SK-MEL-5 (cell line): ENCODE measurements around the gene NTM. TPM values are rescaled to one million over a fixed set of nuclear protein-coding genes. Genes with fewer than 3 reads are reported as not detected.

Source experiments
- DNase-seq: peaks from one replicate; pipeline ENCODE4 v3.0.0-alpha.2; 2016; ENCODE audit warnings: low read depth, low spot score
- in situ Hi-C: cut with HindIII; loops from 2 replicates; pipeline ENCODE4 v1.10.0; 2016; ENCODE audit warnings: low sequenced_read_pairs, high pct_unique_total_duplicates, low pct_unique_long_range_greater_than_20kb
- total RNA-seq: library from RNA; depleted of rRNA; stranded (reverse); fragments of >200 nt; shearing (Covaris generic); gene quantifications from 2 replicates; pipeline ENCODE4 v1.2.3, GENCODE V29; 2014

Gene NTM
- total RNA-seq, 1 experiment from 2014 or later = 0.95 TPM

GRCh38 chr11:131689049-131689925, 318.9 kb downstream of the NTM start:
- in situ Hi-C loops = no loop called here
- DNase-seq = no peak

DNA sequence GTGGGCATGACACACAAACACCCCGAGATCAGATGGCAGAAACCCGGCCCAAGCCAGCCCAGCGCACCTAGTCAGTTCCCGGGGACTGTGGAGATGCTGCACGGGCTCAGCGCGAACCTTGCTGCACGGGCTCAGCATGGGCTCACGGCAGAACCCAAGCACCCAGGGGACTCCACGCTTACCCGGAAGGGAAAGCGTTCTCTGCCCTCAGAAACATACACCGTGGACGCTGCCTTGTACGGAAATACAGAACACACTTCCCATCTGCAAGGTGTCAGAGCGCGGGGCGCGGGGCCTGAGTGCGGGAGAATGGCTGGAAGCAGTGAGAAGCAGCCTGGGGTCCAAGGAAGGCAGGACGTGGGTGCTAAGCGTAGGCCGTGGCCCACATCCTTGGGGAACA, 319.9 kb downstream of the NTM start:
- in situ Hi-C loops = no loop called here
- DNase-seq = no peak

DNA sequence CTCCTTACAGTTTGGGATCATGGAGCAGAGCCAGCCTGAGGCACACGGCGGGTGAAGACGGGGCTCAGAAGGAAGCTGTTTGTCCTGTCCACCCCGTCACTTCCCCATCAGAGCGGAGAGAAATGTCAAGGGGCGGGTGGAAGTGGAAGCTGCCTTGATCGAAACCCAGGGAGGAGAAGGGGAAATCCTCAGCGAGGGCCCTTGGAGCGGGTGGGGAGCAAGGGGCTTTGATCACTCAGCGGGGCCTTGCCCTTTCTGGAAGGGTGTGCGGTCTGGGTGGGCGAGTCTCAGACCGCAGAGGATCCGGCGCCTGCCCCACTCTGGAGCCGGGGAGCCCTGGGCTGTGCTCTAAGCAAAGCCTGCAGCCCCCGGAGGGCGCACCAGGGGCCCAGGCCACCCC, 320.4 kb downstream of the NTM start:
- in situ Hi-C loops = no loop called here
- DNase-seq = no peak

- in situ Hi-C loops = no loop called here
- DNase-seq = peak; percentile 38
Observed at GRCh38 chr11:131691181-131692041, 321.0 kb downstream of the NTM start.

GRCh38 chr11:131692151-131692550, 321.7 kb downstream of the NTM start:
- no peak for DNase-seq
- in situ Hi-C loops = no loop called here

- DNase-seq = no peak
- in situ Hi-C loops = no loop called here
Observed at GRCh38 chr11:131692961-131693360, 322.5 kb downstream of the NTM start.

GRCh38 chr11:131693756-131694155, 323.3 kb downstream of the NTM start:
- DNase-seq = no peak
- in situ Hi-C loops = no loop called here

DNA sequence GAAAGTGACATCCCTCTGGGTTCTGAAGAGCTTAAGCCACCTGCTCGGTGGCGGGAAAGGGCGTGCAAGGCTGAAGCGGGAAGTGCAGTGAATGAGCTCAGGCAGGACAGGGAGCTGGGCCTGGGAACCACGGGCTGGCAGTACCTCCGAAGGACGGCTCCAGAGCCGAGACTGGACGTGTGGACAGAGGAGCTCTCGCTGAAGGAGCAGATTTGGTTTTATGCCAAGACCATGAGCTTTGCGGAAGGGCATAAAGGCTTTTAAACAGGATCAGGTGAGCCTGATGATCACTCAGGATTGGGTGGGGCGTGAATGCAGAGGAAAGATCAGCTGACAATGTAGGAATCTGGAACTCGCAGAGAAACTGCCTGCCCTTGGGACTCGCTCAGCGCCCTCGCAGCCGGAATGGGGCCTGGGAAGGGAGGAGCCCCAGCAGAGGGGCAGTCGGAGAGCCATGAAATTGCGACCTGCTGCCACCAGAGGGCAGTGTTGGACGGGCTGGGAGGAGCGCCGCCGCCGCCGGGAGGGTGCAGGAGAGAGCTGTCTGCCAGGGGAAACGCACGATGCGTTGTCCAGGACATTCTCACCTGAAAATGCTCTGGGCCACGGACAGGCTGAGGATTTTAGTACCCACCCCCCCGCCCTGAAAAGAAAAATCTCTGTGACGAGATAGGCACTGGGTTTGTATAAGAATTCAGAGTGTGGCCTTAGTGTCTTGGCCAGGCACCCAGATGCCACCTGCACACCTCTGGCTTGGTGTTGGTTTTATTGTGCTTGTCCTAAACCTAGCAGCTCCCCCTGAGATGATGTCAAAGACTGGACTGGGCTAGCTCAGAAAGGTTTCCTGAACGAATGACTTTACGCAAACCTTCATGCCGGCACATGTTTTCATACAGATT, 324.4 kb downstream of the NTM start:
- in situ Hi-C loops = no loop called here
- peak; percentile 80 for DNase-seq

GRCh38 chr11:131695889-131696429, 325.5 kb downstream of the NTM start:
- no peak for DNase-seq
- in situ Hi-C loops = no loop called here

GRCh38 chr11:131696690-131697089, 326.3 kb downstream of the NTM start:
- in situ Hi-C loops = no loop called here
- DNase-seq = no peak

GRCh38 chr11:131703311-131703710, 332.9 kb downstream of the NTM start:
- in situ Hi-C loops = no loop called here
- no peak for DNase-seq

DNA sequence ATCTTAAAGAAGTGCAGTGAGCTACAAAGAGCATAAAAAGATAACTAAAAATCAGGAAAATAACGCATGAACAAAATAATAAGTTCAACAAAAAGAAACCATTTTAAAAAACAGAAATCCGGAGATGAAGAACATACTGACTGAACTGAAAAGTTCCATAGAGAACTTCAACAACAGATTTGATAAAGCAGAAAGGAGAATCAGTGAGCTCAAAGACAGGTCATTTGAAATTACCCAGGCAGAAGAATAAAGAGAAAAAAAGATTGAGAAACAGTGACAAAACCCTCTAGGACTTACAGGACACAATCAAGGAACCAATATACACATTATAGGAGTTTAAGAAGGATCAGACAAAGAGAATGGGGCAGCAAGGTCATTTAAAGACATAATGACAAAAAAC, 334.3 kb downstream of the NTM start:
- in situ Hi-C loops = no loop called here
- no peak for DNase-seq

- DNase-seq = no peak
- in situ Hi-C loops = no loop called here
Observed at GRCh38 chr11:131710511-131710910, 340.1 kb downstream of the NTM start.

GRCh38 chr11:131712897-131713296, 342.5 kb downstream of the NTM start:
- in situ Hi-C loops = no loop called here

DNA sequence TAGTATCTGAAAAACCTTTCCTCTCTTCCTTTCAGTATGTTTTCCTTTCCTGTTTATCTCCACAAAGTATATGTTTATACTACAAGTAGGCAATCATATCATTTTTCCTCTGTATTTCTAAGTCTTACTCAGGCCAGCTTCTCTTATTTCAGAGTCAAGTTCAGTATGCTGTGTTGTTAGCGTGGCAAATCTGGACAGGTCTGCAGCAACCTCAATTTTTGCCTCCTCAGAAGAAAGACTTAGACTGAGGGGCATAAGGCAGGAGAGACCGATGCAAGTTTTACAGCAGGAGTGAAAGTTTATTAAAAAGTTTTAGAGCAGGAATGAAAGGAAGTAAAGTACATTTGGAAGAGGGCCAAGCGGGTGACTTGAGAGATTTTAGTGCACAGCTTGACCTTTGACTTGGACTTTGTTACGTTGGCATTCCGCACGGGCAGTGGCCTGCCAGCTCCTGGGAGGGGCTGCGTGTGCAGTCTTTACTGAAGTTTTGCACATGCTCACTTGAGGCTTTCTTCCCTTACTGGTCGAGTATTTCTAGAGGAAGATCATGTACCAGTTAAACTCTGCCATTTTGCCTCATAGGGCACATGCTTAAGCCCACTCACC, 343.2 kb downstream of the NTM start:
- no peak for DNase-seq
- in situ Hi-C loops = no loop called here

More at GRCh38 chr11:131712897-131713296, 342.5 kb downstream of the NTM start:
- DNase-seq = no peak

DNA sequence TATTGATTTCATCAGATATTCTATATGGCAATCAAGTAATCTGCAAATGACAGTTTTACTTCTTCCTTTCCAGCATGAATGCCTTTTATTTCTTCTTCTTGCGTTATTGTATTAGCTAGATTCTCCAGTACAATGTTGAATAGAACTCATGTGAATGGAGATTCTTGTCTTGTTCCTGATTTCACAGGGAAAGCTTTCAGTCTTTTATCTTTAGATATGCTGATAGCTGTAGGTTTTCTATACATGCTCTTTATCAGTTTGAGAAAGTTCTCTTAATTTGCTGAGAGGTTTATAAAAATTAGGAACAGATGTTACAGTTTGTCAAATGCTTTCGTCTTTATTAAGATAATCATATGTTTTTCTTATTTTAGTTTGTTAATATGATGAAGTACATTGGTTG, 347.2 kb downstream of the NTM start:
- no peak for DNase-seq
- in situ Hi-C loops = no loop called here

- no peak for DNase-seq
- in situ Hi-C loops = no loop called here
Observed at GRCh38 chr11:131723088-131723487, 352.7 kb downstream of the NTM start.
